Right renal pelvis (tissue), 4 donors: ENCODE measurements around the gene NKTR. TPM values are rescaled to one million over a fixed set of nuclear protein-coding genes. Genes with fewer than 3 reads are reported as not detected.
"Not testable (repeated sequence)": the region's sequence is repeated elsewhere in the genome, so short reads cannot be mapped to it uniquely, and the experiment has no call there.

ENCODE experiments used
- DNase-seq, 4 donors: peaks; one replicate each; pipeline ENCODE4 v3.0.0-alpha.2; 2013; ENCODE audit warnings: low read depth in 4 of 4, low spot score in 3 of 4, missing footprints in 1 of 4
- polyA plus RNA-seq, 4 donors: library from polyadenylated mRNA; unstranded; fragments of 120-200 nt; gene quantifications; one replicate each; pipeline ENCODE4 v1.2.1, GENCODE V29; 2013; ENCODE audit not compliant: insufficient read length in 4 of 4

Gene NKTR
- 100 to 1,000 TPM in 1 of 4 donors, 10 to 100 TPM in 3; 70.5 to 112 (median 76.9) TPM for polyA plus RNA-seq

DNA sequence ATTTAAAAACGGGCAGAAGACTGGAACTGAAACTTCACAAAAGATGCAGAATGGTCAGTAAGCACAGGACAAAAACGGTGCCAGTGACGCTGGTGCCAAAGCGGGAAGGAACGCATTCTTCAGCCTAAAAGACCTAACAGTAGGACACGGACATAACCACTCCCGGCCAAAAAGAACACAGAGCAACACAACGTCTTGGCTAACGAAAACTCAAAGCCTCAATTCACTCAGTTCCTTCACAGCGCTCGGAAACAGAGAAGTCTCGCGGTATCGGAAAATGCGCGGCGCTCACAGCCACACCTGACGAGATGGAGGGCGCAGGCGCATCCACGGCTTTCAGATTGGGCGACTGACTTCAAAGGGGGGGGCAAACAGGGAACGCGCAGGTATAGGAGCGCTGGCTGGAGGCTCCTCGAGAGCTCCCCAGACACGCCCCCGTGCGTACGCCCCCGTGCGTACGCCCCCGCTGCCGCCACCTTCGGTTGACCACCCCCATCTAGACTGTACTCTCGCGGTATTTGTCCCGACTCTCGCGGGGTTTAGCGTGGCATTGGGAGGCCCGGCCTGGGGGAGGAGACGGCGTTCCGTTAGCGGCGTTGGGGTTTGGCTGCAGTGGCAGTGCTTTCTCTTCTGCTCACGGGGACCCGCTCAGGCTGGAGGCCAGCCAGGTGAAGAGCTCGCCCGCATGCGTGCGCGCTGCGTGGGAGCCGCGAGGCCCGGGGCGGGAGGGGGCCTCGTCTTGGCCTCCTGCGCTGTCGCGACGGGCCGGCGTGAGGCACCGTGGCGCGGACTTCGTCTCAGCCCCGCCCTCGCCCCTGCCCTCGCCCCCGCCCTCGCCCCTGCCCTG is at the start of gene NKTR:
Gene NKTR, plus strand, starts transcription at position 576 of the 847 bp plus-strand sequence. CDS start 321 bp downstream, outside the sequence.
- DNase-seq: peak; percentile 98 to 99 (median 98)

GRCh38 chr3:42552830-42553229 is 47.7 kb upstream of the NKTR start:
- no peak for DNase-seq

GRCh38 chr3:42556089-42556632 is 44.3 kb upstream of the NKTR start:
- no peak for DNase-seq

- not testable (repeated sequence) for DNase-seq
Observed at GRCh38 chr3:42556817-42557216, 43.7 kb upstream of the NKTR start.

- no peak for DNase-seq
Observed at GRCh38 chr3:42557854-42558253, 42.6 kb upstream of the NKTR start.

DNA sequence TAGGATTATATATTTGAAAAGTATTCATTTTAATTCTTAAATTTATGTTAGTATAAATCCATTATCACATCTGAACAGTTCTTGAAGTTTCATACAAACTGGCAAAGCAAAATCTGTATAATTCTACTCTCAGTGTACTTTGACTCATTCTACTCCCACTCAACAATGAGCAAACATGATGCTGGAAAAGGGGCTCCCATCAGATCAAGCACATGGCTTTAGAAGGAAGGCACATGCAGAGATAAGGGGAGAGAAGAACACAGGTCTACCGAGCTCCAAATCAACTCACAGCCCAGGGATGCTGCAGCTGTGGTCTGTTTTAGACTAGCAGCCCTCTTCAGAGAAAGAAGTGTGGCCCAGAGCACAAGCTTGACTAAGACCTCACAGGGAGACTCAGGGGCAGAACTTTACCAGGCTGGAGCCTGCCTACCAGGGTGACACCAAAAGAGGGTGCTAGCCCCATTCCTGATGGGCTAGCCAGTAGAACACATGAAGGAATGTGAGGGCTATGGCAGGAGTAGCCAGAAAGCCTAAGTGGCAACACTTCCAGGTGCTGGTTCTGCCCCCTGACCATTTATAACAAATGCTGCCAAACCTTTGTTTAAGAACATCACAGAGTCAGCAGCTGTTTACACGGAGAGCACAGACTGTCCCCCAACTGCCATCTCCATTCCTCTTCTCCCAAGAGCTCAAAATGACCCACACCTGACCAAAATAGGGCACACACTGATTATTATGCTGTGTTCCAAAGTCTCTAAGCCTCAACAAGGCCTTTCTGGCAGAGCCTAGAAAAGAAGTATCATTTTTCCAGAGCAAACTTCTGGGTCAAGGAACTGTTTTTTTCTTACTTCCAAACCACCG is 38.2 kb upstream of the NKTR start:
- DNase-seq: no peak

DNA sequence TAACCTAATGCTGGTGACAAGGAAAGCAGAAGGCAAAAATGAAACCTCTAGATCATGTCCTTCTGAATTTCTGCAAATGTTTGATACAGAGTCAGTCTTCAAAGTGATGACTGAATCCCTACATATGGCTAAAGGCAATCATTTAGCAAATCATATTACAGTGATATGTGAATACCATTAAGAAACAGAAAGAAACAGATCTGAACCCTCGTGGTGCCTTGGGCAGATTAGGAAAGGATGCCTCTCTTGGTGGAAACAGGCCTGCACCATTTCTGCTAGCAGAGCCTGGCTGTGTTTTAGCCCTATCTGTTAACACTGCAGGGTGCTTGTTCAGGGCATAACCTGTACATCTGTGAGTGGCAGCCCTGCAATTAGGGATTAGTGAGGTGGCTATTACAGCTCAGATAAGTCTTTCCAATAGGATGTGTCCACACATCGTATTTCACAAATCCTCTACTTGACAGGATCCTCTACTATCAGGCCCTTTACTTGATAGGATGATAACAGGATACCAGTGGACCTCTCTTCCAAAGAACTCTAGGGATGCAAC is 30.8 kb upstream of the NKTR start:
- no peak for DNase-seq

DNA sequence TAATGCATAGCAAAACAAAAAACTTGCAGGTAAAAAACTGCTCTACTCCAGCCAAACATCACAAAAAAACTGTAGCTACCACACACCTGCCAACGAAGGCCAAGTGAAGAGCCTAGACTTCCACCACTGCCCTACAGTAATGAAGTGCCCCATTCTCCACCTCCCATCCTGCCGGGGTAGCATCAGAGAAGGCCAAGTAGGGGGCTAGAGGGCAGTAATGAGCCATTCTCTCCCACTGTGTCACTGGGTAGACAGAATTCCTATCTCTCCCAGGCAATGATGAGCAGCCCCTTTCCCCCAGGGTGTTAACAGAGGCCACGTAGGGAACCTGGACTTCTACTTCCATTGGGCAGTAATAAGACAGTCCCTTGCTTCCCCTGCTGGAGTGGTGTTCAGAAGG is 28.2 kb upstream of the NKTR start:
- DNase-seq: no peak

- no peak for DNase-seq
Observed at GRCh38 chr3:42575137-42575741, 25.2 kb upstream of the NKTR start.

DNA sequence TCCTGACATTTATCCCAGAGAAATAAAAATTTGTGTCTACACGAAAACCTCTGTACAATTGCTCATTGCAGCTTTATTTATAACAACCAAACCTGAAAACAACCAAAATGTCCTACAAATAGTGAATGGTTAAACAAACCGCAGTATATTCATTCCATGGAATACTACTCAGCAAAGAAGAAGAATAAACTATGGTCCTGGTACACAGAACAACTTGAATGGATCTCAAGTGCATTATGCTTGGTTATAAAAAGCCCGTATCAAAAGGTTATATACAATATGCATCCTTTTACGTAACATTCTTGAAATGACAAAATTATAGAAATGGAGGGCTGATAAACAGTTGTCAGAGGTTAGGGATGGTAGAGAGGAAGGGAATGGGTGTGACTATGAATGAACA is 22.4 kb upstream of the NKTR start:
- DNase-seq: no peak

- not testable (repeated sequence) for DNase-seq
Observed at GRCh38 chr3:42579346-42579745, 21.1 kb upstream of the NKTR start.

GRCh38 chr3:42581400-42581708 is 19.1 kb upstream of the NKTR start:
- no peak for DNase-seq

DNA sequence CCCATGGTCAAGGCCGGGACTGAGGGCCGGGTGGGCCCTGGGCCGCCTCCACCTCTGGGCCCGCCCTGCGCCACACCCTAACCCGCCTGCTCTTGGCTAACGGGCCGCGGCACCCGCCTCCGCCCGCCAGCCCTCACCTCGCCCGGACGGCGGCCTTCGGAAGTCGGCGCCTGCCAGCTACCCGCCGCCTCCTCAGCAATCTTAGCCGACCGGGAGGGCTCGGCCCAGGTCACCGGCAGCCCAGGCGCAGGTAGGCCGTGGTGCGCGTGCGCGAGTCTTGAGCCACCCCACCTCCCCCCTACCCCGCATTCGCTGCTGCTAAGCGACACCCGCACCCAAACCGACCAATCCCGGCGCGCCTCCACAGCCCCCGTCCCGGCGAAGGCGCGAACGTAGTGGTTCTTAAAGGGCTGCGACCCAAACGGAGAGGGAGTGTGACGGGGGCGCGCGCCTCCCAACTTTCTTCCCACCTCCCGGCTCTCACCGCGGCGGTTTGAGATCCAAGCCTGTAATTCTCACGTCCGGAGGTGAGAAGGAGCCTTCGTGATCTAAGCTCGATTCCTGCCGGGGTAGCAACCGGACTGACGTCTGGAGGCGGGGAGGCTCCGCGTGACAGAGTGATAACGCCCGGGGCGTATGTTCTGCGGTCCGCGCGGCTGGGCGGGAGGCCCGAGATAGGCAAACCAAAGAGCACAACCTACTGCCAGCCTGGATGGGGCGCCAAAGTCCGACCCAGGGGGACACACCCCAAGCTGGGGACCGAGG is 18.6 kb upstream of the NKTR start, which contains the start of gene SEC22C:
Gene SEC22C, minus strand, starts transcription at position 259 of the 765 bp plus-strand sequence. CDS start 12,921 bp downstream, outside the sequence.
- DNase-seq: peak; percentile 79 to 87 (median 86)

DNA sequence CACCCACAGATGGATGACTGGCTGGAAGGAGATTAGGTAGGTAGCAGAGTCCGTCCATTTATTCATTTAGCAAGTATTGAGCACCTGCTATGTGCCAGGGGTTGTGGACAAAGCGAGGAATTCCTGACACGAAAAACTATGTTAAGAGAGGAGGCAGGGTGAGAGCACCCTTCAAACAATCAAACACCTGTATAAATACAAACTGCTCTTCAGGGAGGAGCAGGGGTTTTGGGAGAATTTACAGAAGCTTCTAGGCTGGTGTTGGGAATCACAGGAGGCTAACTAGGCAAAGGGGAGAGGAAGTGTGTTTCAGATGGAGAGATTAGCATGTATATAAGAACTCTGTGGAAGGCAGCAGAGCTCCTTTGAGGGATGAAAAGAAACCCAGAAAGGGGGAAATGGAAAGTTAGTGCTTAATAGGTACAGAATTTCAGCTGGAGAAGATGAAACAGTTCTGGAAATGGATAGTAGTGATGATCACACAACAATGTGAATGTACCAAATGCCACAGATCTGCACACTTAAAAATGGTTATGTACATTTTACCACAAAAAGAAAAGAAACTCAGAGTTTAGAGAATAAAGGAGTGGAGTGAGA is 17.9 kb upstream of the NKTR start:
- DNase-seq: no peak

- no peak for DNase-seq
Observed at GRCh38 chr3:42588625-42589024, 11.9 kb upstream of the NKTR start.

DNA sequence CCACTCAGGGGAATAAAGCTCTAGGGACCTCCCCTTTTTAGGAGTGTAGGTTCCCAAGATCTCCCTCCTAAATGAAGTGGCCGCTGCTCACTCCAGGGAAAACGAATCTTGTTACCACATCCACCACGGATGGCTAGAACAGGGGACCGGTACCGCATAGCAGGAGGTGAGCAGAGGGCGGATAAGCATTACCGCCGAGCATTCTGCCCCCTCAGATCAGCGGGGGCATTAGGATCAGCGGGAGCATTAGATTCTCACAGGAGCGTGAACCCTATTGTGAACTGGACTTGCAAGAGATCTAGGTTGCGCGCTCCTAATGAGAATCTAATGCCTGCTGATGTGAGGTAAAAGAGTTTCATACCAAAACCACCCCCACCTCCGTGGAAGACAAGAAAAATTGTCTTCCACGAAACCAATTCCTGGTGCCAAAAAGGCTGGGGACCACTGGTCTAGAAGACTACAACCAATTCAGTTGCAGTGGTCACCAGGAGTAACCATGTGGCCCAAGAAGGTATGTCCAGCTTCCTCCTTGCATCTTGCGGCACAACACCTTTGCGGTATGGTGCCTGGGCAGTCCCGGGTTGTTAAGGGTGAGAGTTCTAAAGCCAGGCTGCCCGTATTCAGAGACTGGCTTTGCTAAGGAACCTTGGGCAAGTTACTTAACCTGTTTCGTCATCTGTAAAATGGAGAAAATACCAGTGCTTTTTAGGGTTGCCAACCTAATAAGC is 10.9 kb upstream of the NKTR start:
- no peak for DNase-seq

DNA sequence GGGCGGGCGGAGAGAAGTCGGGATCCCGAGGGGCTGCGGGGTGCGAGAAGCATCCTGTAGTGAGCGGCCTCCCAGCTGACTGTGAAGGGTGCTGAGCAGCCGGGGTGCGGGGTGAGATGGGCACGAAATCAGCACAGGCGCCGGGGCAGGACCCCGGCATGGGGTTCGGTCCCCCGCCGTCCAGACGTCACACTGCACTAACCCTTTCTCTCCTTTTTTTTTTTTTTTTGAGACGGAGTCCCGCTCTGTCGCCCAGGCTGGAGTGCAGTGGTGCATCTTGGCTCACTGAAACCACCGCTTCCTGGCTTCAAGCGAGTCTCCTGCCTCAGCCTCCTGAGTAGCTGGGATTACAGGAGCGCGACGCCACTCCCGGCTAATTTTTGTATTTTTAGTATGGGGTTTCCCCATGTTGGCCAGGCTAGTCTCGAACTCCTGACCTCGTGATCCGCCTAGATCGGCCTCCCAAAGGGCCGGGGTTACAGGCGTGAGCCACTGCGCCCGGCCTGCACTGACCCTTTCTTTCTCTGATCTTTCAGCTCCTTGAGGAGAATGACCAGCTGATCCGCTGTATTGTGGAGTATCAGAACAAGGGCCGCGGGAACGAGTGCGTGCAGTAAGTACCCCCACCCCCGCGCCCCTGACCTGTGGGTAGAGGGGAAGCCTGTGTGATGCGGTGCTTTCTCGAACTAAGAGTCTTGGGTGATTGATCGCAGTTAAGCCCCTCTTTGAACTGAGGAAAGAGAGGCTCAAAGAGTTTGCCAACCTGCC is 9.3 kb upstream of the NKTR start:
- no peak for DNase-seq

DNA sequence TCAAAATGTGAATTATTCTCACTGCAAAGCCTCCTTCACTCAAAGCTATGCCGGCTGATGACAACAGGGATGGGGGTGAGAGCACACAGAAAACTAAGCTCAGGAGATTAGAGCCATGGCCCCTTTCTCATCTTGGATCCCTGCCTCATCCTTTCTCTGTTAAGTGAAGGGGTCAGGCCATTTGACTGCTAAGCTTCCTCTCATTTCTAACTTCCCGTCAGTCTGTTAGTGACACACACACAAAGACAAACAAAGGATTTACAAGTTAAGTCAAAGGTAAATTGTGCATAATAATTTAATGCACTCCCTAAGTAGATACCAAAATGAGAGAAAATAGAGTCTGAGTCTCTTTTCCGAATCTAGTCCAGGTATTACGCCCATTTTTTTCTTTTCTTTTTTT is 8.7 kb upstream of the NKTR start:
- DNase-seq: no peak
